ENCODE measurements around the gene PIK3CG.

GRCh38 chr7:106954840-106955239 is 89.8 kb downstream of the PIK3CG start:
- TF ChIP-seq EP300 (IDR thresholded peaks at IDR 0.05) (no peak), POLR2A (IDR thresholded peaks at IDR 0.05) (no peak), CTCF (IDR thresholded peaks at IDR 0.05) (no peak), POLR2AphosphoS5 (IDR thresholded peaks at IDR 0.05) (no peak)

Measured in upper lobe of left lung (tissue), 4 donors.